Measurements from ENCODE around the gene STK17B.

DNA sequence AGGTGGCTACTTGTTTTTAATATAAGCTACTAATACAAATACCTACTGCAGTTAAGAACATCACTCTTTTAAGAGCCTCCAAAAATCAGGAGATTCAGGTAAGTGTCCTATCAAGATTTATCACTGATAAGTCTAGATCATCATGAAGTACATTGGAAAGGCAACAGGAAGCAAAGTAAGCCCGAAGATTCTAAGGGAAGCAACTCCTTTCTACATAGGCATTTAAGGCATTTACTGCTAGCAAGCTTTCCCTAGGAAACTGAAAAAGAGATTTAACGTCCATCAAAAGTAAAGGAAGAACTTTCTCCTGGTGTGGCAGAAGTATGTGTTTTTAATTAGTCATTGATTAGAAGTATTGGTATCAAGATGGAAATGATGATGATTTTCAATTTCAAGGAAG, 3.7 kb downstream of the STK17B start:
- TF ChIP-seq ZNF324 (tag by site-specific recombination; IDR thresholded peaks at IDR 0.05) (no peak), ZNF660 (tag by site-specific recombination; IDR thresholded peaks at IDR 0.05) (no peak), ZNF274 (IDR thresholded peaks at IDR 0.05; ENCODE audit: low read length) (no peak), ZNF274 (tag by site-specific recombination; IDR thresholded peaks at IDR 0.05; ENCODE audit: borderline replicate concordance) (no peak), ZFP37 (tag by site-specific recombination; IDR thresholded peaks at IDR 0.05) (no peak), ZNF549 (tag by site-specific recombination; IDR thresholded peaks at IDR 0.05) (no peak), ZBTB17 (tag by site-specific recombination; IDR thresholded peaks at IDR 0.05) (no peak), YY1 (tag by site-specific recombination; IDR thresholded peaks at IDR 0.05) (no peak), ZBTB26 (tag by site-specific recombination; optimal IDR thresholded peaks at IDR 0.05) (no peak), BCL11B (tag by site-specific recombination; IDR thresholded peaks at IDR 0.05; ENCODE audit: low read depth) (no peak), KLF7 (tag by site-specific recombination; IDR thresholded peaks at IDR 0.05; ENCODE audit: borderline replicate concordance) (no peak), ZNF146 (tag by site-specific recombination; IDR thresholded peaks at IDR 0.05) (no peak), GLIS1 (tag by site-specific recombination; IDR thresholded peaks at IDR 0.05) (no peak), ZNF350 (tag by site-specific recombination; IDR thresholded peaks at IDR 0.05) (no peak)
- TF ChIP-seq, protein P1, sequence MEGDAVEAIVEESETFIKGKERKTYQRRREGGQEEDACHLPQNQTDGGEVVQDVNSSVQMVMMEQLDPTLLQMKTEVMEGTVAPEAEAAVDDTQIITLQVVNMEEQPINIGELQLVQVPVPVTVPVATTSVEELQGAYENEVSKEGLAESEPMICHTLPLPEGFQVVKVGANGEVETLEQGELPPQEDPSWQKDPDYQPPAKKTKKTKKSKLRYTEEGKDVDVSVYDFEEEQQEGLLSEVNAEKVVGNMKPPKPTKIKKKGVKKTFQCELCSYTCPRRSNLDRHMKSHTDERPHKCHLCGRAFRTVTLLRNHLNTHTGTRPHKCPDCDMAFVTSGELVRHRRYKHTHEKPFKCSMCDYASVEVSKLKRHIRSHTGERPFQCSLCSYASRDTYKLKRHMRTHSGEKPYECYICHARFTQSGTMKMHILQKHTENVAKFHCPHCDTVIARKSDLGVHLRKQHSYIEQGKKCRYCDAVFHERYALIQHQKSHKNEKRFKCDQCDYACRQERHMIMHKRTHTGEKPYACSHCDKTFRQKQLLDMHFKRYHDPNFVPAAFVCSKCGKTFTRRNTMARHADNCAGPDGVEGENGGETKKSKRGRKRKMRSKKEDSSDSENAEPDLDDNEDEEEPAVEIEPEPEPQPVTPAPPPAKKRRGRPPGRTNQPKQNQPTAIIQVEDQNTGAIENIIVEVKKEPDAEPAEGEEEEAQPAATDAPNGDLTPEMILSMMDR (tag by site-specific recombination; IDR thresholded peaks at IDR 0.05), result no peak
